ENCODE measurements around the gene SAMD7. TPM values are rescaled to one million over a fixed set of nuclear protein-coding genes. Genes with fewer than 3 reads are reported as not detected.

SAMD7 gene
- total and polyA plus RNA-seq, 8 donors = not detected

- WGBS, 2 donors = 29 to 38% methylated on average over 5 of the region's 5 CpGs
- no peak overlapping the region for H3K27ac ChIP-seq
- no peak overlapping the region for H3K4me3 ChIP-seq
- intact Hi-C loops (cut with DNase I) = no loop called here
- no peak for TF ChIP-seq CTCF (IDR thresholded peaks at IDR 0.05)
- DNase-seq (peak in 5 of 6 donors; percentile 31 to 66 (median 58)), ATAC-seq (peak in 3 of 4 donors; percentile 61 to 78 (median 65)), FAIRE-seq (no peak)
- H3K4me1 ChIP-seq = no peaks in the 10 kb centered on the region
- H3K36me3 ChIP-seq = no peaks in the 10 kb centered on the region
- no peaks in the 10 kb centered on the region for H3K9me3 ChIP-seq
- no peaks in the 10 kb centered on the region for H3K27me3 ChIP-seq
Observed at GRCh38 chr3:169886671-169887070, 24.7 kb upstream of the SAMD7 start.

- TF ChIP-seq CTCF (IDR thresholded peaks at IDR 0.05) = no peak
- ATAC-seq (no peak), DNase-seq (no peak), FAIRE-seq (no peak)
- Histone ChIP-seq H3K9me3 (no peaks in the 10 kb centered on the region), H3K27ac (no peak overlapping the region), H3K27me3 (no peaks in the 10 kb centered on the region), H3K36me3 (no peaks in the 10 kb centered on the region), H3K4me1 (no peaks in the 10 kb centered on the region), H3K4me3 (no peak overlapping the region)
- intact Hi-C loops (cut with DNase I) = no loop called here
- 79 to 84% methylated on average over 7 of the region's 7 CpGs for WGBS, 2 donors
Observed at GRCh38 chr3:169891886-169892285, 19.5 kb upstream of the SAMD7 start.

GRCh38 chr3:169894110-169894509 is 17.3 kb upstream of the SAMD7 start:
- no peak for FAIRE-seq
- 68 to 72% methylated on average over 7 of the region's 7 CpGs for WGBS, 2 donors
- H3K27me3 ChIP-seq = no peaks in the 10 kb centered on the region

GRCh38 chr3:169895072-169895471 is 16.3 kb upstream of the SAMD7 start:
- no peak for TF ChIP-seq CTCF (IDR thresholded peaks at IDR 0.05)
- ATAC-seq (no peak), FAIRE-seq (no peak), DNase-seq (no peak)
- WGBS, 2 donors = 64 to 76% methylated on average over 6 of the region's 6 CpGs
- Histone ChIP-seq H3K9me3 (no peaks in the 10 kb centered on the region), H3K27ac (no peak overlapping the region), H3K4me1 (no peaks in the 10 kb centered on the region), H3K27me3 (no peaks in the 10 kb centered on the region), H3K36me3 (no peaks in the 10 kb centered on the region), H3K4me3 (no peak overlapping the region)
- intact Hi-C loops (cut with DNase I) = no loop called here

More at GRCh38 chr3:169894110-169894509, 17.3 kb upstream of the SAMD7 start:
- intact Hi-C loops (cut with DNase I) = no loop called here
- Histone ChIP-seq H3K4me3 (no peak overlapping the region), H3K4me1 (no peaks in the 10 kb centered on the region), H3K27ac (no peak overlapping the region), H3K36me3 (no peaks in the 10 kb centered on the region), H3K9me3 (no peaks in the 10 kb centered on the region)
- TF ChIP-seq CTCF (IDR thresholded peaks at IDR 0.05) = no peak
- ATAC-seq = no peak
- no peak for DNase-seq

- no peaks in the 10 kb centered on the region for H3K4me1 ChIP-seq
- no peaks in the 10 kb centered on the region for H3K9me3 ChIP-seq
- intact Hi-C loops (cut with DNase I) = no loop called here
- DNase-seq = no peak
- 93% methylated on average over 1 of the region's 1 CpG for WGBS, 2 donors
- H3K36me3 ChIP-seq = no peaks in the 10 kb centered on the region
- no peak overlapping the region for H3K4me3 ChIP-seq
- no peak overlapping the region for H3K27ac ChIP-seq
- H3K27me3 ChIP-seq = no peaks in the 10 kb centered on the region
- no peak for TF ChIP-seq CTCF (IDR thresholded peaks at IDR 0.05)
- no peak for ATAC-seq
- FAIRE-seq = no peak
Observed at GRCh38 chr3:169897284-169897683, 14.1 kb upstream of the SAMD7 start.

Measured in pancreas (tissue), 10 donors.